UCSD-AML1 (cell line): Measurements from ENCODE around the gene CAVIN1.
"Not testable (repeated sequence)": the region's sequence is repeated elsewhere in the genome, so short reads cannot be mapped to it uniquely, and the experiment has no call there.

ENCODE experiments used
- DNase-seq: peaks from one replicate; lab custom pipeline; 2025; ENCODE audit not compliant: unreplicated experiment; lab: John Stamatoyannopoulos, UW

CAVIN1 gene

DNA sequence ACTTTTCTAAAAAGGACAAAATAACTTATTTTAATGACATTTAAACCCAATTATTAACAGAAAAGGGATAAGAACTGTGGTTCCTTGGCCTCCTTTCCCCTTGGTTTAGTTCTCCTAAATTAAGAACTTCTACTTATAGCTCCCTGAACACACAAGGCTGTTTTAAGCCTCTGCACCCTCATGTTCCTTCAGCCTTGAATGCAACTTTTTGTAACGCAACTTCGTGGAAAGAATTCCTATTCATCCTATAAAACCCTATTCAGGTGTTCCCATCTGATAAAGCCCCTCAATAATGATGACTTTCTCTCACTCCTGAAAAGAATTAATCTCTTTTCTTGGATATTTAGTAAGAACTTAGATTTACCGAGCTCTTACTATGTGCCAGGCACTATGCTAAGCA lies 41.2 kb downstream of the CAVIN1 start:
- no peak for DNase-seq

DNA sequence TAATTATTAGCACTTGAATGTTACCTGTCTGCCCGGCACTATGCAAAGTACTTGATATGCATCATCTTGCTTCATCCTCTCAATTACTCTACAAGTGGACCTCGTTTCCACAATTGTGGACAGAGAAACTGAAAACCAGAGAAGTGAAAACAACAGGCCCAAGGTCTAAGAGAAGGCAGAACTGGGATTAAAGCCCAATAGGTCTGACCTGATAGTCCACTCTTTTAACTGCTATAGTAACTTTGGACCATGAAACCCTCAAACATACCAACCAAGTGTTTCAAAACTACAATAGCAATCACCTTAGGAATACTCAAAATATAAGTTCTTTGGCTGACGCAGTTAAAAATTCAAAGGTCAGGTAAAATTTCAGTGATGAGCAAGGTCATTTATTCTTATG lies 42.1 kb downstream of the CAVIN1 start:
- DNase-seq = no peak

DNA sequence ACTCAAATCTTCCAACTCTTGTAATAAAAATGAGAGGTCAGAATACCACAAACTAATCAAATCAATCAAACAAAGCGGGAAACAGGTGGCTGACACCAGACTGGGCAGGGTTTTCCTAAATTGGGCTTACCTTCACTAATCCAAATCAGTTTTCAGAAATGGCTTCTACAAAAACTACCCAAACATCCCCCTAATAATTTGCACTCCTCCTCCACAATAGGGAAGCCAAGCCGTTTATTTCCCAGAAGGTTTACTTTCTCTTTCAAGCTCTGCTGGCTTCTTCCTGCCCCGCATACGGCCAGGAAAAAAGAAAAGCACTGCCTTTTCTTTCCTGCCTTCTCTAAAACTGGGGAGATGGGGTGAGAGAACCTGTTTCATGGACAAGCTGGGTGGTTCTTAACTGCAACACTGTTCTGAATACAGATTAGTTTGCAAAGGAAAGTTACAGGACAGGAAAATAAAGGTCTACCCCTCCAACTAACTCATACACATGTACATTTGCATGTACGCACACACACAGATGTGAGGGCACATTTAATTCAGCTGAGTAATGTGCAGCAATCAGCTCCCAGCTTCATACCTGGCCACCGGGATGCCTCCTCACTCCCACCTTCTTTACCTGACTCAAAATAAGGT lies 44.0 kb downstream of the CAVIN1 start:
- no peak for DNase-seq

DNA sequence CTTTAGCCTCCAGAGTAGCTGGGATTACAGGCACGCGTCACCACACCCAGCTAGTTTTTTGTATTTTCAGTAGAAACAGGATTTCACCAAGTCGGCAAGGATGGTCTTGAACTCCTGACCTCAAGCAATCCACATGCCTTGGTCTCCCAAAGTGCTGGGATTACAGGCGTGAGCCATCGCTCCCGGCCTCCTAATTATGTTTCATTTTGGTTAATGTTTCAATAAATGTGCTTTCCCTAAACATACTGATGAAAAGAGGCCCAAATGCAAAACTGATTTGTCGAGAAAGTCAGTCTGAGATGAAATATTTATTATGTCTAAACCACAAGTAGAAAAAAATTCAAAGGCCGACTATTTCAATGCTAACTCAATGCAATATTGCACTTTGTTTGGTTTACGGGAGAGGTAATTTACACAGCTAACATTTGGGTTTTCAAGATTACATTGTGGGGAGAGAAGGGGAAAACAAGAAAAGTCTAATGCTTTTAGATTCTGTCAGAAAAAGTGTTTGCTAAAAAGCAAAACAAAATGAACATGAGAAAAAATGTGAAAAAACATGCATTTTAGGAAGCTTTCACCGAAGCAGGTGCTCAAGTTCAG lies 44.6 kb downstream of the CAVIN1 start:
- no peak for DNase-seq

DNA sequence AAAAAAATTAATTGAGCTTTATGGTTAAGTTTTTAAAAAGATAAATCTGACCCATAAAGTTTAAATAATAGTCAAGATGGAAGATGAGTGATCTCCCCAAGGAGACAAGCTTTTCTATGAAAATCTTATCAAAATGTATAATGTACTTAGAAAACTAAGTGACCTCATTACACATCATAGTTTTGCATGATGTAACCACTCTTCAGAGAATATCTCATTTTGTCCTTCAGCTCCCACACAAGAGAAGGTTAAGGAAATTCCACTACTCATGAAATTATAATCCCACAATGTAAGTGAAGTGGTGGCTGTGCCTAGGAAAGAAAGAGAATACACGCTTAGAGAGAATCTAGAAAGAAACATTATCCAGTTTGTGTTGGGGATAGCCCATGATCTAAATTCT lies 49.2 kb downstream of the CAVIN1 start:
- DNase-seq = no peak

DNA sequence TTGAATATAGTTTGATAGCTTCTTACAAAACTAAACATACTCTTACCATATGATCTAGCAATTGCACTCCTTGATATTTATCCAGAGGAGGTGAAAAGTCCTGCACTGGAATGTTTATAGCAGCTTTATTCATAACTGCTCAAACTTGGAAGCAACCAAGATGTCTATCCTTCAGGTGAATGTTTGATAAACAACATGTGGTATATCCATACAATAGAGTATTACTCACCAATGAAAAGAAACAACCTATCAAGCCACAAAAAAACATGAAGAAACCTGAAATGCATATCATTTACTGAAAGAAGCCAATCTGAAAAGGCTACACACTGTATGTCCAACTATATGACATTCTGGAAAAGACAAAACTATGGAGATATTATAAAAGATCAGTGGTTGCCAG lies 50.9 kb downstream of the CAVIN1 start:
- DNase-seq = no peak

DNA sequence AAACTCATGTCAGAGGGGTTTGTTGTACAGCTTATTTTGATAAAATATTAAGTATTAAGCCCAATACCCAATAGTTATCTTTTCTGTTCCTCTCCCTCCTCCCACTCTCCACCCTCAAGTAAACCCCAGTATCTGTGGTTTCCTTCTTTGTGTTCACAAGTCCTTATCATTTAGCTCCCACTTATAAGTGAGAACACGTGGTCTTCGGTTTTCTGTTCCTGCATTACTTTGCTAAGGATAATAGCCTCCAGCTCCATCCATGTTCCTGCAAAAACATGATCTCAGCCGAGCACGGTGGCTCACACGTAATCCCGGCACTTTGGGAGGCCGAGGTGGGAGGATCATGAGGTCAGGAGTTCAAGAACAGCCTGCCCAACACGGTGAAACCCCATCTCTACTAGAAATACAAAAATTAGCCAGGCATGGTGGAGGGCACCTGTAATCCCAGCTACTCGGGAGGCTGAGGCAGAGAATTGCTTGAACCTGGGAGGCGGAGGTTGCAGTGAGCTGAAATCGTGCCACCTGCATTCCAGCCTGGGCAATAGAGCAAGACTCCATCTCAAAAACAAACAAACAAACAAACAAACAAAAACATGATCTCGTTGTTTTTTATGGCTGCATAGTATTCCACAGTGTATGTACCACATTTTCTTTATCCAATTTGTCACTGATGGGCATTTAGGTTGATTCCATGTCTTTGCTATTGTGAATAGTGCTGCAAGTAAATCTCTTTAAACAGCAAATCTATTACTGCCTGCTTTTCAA lies 54.1 kb downstream of the CAVIN1 start:
- DNase-seq = not testable (repeated sequence)

DNA sequence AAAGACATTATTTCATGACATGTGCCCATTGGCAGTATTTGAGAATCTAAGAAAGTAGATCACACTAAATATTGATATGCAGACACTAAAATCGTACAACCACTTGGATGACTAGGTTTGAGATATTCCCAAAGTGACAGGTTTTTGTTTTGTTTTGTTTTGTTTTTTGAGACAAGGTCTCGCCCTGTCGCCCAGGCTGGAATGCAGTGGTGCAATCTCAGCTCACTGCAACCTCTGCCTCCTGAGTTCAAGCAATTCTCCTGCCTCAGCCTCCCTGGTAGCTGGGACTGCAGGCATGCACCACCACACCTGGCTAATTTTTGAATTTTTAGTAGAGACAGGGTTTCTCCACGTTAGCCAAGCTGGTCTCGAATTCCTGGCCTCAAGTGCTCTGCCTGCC lies 54.7 kb downstream of the CAVIN1 start:
- not testable (repeated sequence) for DNase-seq

DNA sequence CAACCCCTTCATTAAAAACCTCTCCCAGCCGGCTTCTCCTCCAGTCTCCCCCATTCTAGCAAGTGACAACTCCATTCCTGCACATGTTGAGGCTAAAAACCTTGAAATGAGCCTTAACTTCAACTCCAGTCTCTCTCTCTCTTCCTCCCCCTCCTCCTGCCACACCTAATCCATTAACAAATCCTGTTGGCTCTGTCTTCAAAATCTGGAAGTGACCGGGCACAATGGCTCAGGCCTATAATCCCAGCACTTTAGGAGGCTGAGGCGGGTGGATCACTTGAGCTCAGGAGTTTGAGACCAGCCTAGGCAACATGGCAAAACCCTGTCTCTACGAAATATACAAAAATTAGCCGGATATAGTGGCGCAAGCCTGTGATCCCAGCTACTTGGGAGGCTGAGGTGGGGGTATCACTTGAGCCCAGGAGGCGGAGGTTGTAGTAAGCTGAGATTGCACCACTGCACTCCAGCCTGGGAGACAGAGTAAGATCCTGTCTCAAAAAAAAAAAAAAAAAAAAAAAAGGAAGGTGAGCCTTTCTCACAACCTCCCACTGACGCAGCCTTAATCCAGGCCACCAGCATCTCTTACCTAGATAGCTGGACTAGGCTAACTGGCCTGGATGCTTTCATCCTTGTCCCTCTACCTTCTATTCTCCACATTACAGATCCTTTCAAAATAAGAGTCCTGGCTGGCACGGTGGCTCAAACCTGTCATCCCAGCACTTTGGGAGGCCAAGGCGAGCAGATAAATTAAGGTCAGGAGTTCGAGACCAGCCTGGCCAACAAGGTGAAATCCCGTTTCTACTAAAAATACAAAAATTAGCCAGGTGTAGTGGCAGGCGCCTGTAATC lies 56.7 kb downstream of the CAVIN1 start:
- not testable (repeated sequence) for DNase-seq

DNA sequence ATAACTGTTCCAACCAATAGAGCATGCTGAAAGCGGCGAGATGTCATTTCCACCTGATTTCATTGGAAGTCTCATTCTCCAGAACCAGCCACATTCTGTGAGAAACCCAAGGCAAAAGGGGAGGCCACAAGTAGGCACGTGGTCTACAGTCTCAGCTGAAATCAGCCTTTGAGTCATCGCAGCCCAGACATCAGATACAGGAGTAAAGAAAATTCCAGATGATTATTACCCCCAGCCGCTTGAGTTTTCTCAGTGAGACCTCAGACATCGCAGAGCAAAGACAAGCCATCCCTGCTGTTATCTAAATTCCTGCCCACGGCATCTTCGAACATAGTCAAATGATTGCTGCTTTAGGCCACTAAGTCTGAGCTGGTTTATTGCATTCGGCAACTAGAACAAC lies 57.9 kb downstream of the CAVIN1 start:
- no peak for DNase-seq

DNA sequence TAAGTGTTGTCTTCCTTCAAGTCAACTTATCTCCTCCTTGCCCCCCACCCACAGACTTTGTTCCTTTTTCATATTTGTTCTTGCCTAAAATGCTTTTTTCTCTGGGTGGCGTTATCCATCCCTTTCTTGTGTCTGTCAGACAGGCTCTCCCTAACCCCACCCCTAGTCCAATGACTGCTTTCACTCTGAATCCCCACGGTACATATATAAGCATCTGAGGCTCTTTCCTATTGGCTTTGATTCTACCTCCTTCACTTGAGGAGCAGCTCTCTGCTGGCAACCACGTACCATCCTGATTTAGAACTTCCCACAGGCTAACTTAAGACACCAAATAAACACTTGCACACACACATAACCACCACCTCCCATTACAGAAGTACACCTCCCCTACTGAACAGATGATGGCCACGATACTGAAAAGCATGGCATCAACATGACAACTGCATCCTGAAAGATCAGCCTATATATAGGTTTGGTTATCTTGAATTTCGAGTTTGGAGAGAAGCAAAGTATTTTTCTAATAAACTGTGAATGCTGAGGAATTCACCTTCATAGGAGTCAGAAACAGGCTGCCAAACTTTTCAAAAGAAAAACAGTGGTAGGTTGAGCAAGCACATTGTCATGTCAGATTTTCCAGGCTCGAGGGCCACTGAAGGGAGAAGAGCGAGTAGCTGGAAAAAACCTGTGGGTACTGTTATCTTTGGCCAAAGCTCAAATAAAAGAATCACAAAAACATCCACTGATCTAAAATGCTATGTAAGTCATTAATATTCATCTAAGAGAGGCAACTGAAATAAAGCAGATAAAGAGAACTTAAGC lies 59.1 kb downstream of the CAVIN1 start:
- no peak for DNase-seq

DNA sequence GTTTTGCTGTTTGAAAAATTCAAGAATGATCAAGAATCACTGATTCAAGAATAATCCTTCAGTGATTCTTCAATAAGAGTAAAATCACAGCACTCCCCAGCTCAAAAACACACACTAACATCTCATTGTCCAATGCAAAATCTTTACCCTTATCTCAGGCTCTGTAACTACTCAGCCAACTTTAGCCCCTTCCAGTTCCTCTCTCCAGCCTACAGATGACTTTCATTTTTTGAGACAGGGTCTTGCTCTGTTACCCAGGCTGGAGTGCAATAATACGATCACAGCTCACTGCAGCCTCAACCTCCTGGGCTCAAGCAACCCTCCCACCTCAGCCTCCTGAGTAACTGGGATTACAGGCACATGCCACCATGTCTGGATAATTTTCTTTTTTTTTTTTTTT lies 59.8 kb downstream of the CAVIN1 start:
- DNase-seq = no peak

DNA sequence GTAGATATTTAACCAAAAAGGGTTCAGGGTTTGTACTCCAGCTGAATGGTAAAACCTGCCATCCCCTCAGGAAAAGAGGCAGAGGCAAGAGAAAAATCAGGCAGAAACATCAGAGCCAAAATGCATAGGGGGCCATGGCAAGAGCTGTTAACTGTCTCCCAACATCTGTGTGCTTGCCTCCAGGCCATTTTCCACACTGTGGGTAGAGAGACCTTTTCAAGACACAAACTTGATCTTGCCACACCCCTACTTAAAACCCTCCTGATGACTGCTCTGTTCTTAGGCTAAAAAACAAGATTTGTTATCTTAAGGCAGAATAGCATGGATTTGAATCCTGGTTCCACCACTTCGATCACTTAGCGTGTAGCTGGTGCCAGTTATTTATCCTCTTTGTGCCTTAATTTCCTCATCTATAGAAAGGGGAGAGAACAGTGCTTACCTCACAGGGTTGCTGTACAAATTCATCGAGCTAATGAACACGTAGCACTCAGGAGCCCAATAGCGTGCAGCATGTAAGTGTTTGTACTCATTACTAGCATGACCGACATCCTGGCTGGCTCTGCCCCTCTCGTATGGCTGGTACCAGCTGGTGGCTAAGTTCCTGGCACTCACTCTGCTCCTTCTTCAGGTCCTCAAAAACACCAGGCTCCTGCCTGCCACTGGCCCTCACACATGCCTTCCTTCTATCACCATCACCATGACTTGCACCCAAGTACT lies 60.7 kb downstream of the CAVIN1 start:
- no peak for DNase-seq

DNA sequence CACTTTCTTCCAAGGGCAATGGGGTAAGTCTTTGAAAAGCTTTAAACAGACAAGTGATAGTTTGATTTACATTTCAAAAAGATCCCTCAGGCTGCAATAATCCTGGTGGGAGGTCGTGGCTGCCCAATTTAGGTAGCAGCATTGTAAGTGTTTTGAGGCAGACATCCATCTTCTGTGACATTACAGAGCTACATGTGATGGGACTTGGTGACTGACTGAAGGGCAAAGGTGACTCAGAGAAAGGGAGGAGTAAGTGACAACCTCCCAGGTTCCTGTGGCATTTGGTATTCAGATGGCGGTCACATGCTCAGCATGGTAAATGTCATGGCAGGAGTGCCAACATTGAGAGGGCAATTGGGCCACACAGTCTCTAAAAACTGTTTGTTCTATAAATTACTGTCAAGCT lies 61.3 kb downstream of the CAVIN1 start:
- no peak for DNase-seq

DNA sequence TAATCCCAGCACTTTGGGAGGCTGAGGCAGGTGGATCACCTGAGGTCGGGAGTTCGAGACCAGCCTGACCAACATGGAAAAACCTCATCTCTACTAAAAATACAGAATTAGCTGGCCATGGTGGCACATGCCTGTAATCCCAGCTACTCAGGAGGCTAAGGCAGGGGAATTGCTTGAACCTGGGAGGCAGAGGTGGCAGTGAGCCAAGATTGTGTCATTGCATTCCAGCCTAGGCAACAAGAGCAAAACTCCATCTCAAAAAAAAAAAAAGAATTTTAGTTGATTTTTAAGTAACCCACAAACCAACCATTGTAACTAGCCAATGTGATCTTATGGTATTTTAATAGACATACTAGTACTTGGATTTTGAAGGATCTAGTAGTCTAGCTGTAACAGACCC lies 62.7 kb downstream of the CAVIN1 start:
- DNase-seq = not testable (repeated sequence)

DNA sequence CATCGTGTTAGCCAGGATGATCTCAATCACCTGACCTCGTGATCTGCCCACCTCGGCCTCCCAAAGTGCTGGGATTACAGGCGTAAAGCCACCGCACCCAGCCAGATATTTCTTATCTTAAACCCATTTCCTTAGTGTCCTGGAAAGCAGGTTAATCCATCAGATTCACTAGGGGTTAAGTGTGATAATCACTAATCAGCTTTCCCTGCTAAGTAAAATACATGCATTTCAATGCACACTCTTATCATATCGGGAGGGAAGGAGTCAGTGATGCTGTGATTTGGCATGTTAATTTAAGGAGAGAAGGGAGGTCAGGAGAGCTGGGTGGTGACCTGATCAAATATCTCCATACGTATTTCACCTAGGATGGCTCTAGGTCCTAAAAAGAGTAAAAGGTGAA lies 63.9 kb downstream of the CAVIN1 start:
- no peak for DNase-seq

DNA sequence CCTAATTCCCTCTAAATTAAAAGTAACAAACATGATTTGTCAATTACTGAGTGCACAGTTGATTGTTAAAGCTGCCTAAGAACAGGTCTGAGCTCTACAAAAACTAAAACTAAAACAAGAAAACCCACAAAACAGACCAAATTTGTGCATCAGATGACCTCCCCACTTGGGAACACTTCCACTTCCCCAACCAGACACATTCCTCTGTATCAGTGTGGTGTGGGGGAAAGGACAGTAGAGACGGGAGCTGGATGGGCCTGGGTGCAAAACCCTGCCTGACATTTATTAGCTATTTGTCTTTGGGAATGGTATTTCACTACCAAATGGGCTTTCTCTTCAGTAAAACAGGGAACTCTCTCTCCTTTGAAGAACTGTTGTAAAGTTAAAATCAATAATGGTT lies 64.6 kb downstream of the CAVIN1 start:
- no peak for DNase-seq

DNA sequence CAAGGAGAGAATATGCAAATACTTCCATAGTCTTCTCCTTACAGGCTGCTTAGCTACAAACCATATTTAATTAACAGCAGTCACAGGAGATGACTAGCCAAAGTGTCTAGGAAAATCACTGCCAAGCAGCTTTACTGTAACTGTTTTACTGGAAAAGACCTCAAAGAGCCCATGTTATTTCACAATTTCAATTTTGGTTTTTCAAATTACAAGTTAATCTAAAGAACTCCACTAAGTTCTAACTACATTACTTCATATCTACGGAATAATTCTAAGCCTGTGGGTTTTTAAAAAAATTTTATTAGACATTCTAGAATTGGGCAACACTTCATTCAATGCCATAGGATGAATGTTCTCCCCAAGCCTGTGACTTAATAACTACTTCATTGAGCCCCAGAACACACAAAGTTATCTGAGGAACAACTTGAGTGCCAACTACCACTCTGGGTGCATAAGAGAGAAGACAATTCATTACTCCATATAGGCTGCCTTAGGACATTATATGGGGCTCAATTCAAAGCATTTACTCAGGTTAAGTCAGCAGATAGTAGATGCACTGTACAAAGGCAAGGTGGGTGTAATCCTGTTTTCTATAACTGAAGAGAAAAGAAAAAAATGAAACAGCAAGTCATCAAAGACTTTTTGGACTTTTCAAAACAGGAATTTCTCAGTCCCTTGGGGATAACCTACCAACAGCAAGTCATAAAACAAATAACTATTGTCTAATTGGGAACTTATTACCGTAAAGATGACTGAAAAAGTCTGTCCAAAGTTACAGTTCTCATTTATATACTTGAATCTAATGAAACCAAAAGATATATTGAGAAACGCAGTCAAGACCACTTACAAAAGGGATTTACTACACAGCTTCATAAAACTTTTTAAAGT lies 67.9 kb downstream of the CAVIN1 start:
- DNase-seq = no peak
